A549 treated with Hydrocortisone at 1 μM for 4 hours (cell line): ENCODE measurements around the gene PDZD11. TPM values are rescaled to one million over a fixed set of nuclear protein-coding genes. Genes with fewer than 3 reads are reported as not detected.

Experiments
- total RNA-seq: library from RNA; stranded (reverse); fragments of 200-300 nt; extraction: Qiagen RNA extraction; gene quantifications from 5 replicates; pipeline ENCODE4 v1.2.3, GENCODE V29; 2022

PDZD11 gene
- total RNA-seq = 91.6 to 103 TPM (median 95.1 TPM) in 5 replicates

GRCh38 chrX:70289793-70290770 lies at the start of gene PDZD11, which contains the start of gene KIF4A:
TSS of gene PDZD11 (minus strand) at chrX:70289927. CDS start at chrX:70289341, 586 bp downstream.
TSS of gene KIF4A (plus strand) at chrX:70290104. CDS start at chrX:70290459, 355 bp downstream.

GRCh38 chrX:70281951-70282350 lies 7.8 kb downstream of the PDZD11 start, which contains the start of gene RAB41:
TSS of gene RAB41 (plus strand) at chrX:70282172. CDS start at chrX:70282218, 46 bp downstream.

GRCh38 chrX:70268034-70268433 lies 21.7 kb downstream of the PDZD11 start, which contains the start of gene ARR3:
TSS of gene ARR3 (plus strand) at chrX:70268334. CDS start at chrX:70269386, 1,052 bp downstream.

GRCh38 chrX:70260104-70260503 lies 29.6 kb downstream of the PDZD11 start, which contains the start of gene P2RY4:
TSS of gene P2RY4 (minus strand) at chrX:70260204. CDS start at chrX:70259624, 580 bp downstream.

Other genes starting within 250 kb of the PDZD11 start
- not detected in 5 replicates for gene AWAT2, start 240.0 kb downstream of the PDZD11 start, total RNA-seq
- gene OTUD6A, start 227.5 kb downstream of the PDZD11 start, total RNA-seq = not detected in 5 replicates
- 60.0 to 68.6 TPM (median 66.5 TPM) in 5 replicates for gene IGBP1, start 156.5 kb downstream of the PDZD11 start, total RNA-seq
- gene DGAT2L6, start 112.4 kb downstream of the PDZD11 start, total RNA-seq = not detected in 5 replicates
- gene AWAT1, start 55.3 kb downstream of the PDZD11 start, total RNA-seq = not detected in 5 replicates
- gene P2RY4, start 29.7 kb downstream of the PDZD11 start, total RNA-seq = 0.05 to 0.06 TPM in 2 of 5 replicates, not detected in the others
- gene ARR3, start 21.6 kb downstream of the PDZD11 start, total RNA-seq = not detected in 5 replicates
- not detected in 5 replicates for gene RAB41, start 7.8 kb downstream of the PDZD11 start, total RNA-seq
- 25.7 to 31.0 TPM (median 26.9 TPM) in 5 replicates for gene KIF4A, start 177 bp upstream of the PDZD11 start, total RNA-seq
- gene GDPD2, start 133.4 kb upstream of the PDZD11 start, total RNA-seq = 0.05 to 0.06 TPM in 2 of 5 replicates, not detected in the others
- gene DLG3, start 154.9 kb upstream of the PDZD11 start, total RNA-seq = 3.7 to 7.8 TPM (median 5.9 TPM) in 5 replicates